Gastrocnemius medialis (tissue), 4 donors: ENCODE results near the gene SPNS2.

Experiments
- CTCF ChIP-seq, 5 experiments: fragments of 450-650 bp in 3 of 5; fragments of 200-600 bp in 2 of 5; sonication (generic) in 2 of 5; IDR thresholded peaks in 4 of 5; conservative IDR thresholded peaks in 1 of 5; 1 replicate in 4 of 5; 2 replicates in 1 of 5; pipeline ENCODE4 v1.5.1; 2016 to 2019; ENCODE audit warnings: antibody characterized with exemption in 5 of 5, mild to moderate bottlenecking in 3 of 5, moderate library complexity in 3 of 5
- POLR2A ChIP-seq, 2 donors: fragments of 450-650 bp; IDR thresholded peaks; one replicate each; pipeline ENCODE4 v1.6.1; 2017; ENCODE audit warnings: antibody characterized with exemption in 2 of 2, mild to moderate bottlenecking in 2 of 2, moderate library complexity in 2 of 2

- no peak for TF ChIP-seq CTCF (IDR thresholded peaks at IDR 0.05 in 4 of 5, conservative IDR thresholded peaks at IDR 0.05 in 1 of 5)
- TF ChIP-seq POLR2A (IDR thresholded peaks at IDR 0.05), result no peak
Observed at GRCh38 chr17:4463818-4464476, 34.7 kb upstream of the SPNS2 start.
